ENCODE data around the gene NDUFA7. TPM values are rescaled to one million over a fixed set of nuclear protein-coding genes. Genes with fewer than 3 reads are reported as not detected.

Gene NDUFA7
- total and polyA plus RNA-seq, 2 donors from 2014 or later, result 51.2 to 304 TPM

DNA sequence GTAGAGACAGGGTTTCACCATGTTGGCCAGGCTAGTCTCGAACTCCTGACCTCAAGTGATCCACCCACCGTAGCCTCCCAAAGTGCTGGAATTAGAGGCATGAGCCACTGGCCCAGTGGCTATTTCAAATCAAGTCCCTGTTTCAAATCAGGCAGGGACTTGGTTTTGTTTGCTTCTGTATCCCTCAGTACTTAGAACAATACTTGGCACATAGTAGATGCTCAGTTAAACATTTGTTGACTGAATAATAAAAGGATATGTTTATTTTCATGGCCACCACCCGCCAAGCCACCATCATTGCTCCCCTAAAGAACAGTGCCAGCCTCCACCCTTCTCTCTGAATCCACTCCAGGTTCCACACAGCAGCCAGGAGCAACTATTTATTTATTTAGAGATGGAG, 4.3 kb upstream of the NDUFA7 start:
- TF ChIP-seq, protein P1, sequence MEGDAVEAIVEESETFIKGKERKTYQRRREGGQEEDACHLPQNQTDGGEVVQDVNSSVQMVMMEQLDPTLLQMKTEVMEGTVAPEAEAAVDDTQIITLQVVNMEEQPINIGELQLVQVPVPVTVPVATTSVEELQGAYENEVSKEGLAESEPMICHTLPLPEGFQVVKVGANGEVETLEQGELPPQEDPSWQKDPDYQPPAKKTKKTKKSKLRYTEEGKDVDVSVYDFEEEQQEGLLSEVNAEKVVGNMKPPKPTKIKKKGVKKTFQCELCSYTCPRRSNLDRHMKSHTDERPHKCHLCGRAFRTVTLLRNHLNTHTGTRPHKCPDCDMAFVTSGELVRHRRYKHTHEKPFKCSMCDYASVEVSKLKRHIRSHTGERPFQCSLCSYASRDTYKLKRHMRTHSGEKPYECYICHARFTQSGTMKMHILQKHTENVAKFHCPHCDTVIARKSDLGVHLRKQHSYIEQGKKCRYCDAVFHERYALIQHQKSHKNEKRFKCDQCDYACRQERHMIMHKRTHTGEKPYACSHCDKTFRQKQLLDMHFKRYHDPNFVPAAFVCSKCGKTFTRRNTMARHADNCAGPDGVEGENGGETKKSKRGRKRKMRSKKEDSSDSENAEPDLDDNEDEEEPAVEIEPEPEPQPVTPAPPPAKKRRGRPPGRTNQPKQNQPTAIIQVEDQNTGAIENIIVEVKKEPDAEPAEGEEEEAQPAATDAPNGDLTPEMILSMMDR (IDR thresholded peaks at IDR 0.05; ENCODE audit: borderline replicate concordance, extremely low read depth, insufficient read depth), result no peak
- H3K4me3 ChIP-seq (ENCODE audit: low read length in 3 of 3), result no peak overlapping the region
- FAIRE-seq, result no peak
- no peaks in the 10 kb centered on the region for H3K9me3 ChIP-seq (ENCODE audit: control insufficient read depth in 2 of 3, insufficient read depth in 1 of 3, low read length in 3 of 3)
- no peaks in the 10 kb centered on the region for H3K27me3 ChIP-seq (ENCODE audit: control insufficient read depth, insufficient read depth, low read length)
- H3K36me3 ChIP-seq (ENCODE audit: control insufficient read depth in 2 of 3, insufficient read depth in 3 of 3, low read length in 3 of 3), result peaks cover 2 to 7% (median 6%) of the 10 kb centered on the region in 3 donors
- peaks cover 0 to 13% (median 10%) of the 10 kb centered on the region in 3 donors for H3K4me1 ChIP-seq (ENCODE audit: control insufficient read depth in 2 of 3, insufficient read depth in 2 of 3, low read depth in 1 of 3, low read length in 3 of 3)
- no peak overlapping the region for H3K9ac ChIP-seq (ENCODE audit: low read length in 3 of 3)
- intact Hi-C loops (cut with DNase I), result no loop called here
- no peak for DNase-seq
- H3K27ac ChIP-seq (ENCODE audit: low read depth in 2 of 2, low read length in 2 of 2), result no peak overlapping the region

DNA sequence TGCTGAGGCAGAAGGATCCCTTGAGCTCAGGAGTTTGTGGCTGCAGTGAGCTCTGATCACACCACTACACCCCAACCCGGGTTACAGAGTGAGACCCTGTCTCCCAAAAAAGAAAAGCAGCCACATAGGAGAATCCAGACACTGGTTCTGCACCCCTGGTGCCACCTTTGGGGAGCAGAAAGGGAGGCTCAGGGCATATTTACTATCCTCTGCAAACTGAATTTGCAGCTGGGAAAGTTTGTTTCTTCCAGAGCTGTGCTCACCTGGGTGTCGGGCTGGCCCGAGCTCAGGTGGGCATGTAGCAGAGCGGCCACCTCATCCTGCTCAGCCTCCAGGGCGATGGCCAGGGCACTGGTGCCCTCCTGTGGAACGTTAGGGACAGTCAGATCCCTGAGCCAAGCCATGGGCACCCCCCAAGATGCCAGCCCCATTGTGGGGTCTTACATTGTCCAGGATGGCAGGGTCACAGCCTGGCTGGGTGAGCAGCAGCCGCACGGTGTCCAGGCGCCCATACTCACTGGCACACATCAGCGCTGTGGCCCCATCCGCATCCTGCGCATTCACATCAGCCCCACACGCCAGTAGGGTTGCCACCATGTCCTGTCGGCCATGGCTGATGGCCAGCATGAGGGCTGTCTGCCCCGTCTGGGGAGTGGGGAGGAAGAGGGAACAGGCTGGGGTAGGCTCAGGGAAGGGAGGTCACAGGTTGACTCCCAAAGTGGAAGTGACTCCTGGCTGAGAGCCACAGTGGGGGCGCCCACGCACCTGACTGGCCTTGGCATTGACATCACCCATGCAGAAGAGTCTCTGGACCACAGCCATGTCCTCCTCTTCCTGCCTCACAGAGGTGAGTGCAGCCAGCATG, 3.2 kb upstream of the NDUFA7 start:
- FAIRE-seq, result no peak
- DNase-seq, result no peak
- TF ChIP-seq, protein P1 (IDR thresholded peaks at IDR 0.05; ENCODE audit: borderline replicate concordance, extremely low read depth, insufficient read depth), result peak; percentile 13
- H3K27me3 ChIP-seq (ENCODE audit: control insufficient read depth, insufficient read depth, low read length), result no peaks in the 10 kb centered on the region
- H3K4me3 ChIP-seq (ENCODE audit: low read length in 3 of 3), result no peak overlapping the region
- intact Hi-C loops (cut with DNase I), result no loop called here
- H3K27ac ChIP-seq (ENCODE audit: low read depth in 2 of 2, low read length in 2 of 2), result no peak overlapping the region
- H3K4me1 ChIP-seq (ENCODE audit: control insufficient read depth in 2 of 3, insufficient read depth in 2 of 3, low read depth in 1 of 3, low read length in 3 of 3), result peaks cover 3 to 22% (median 10%) of the 10 kb centered on the region in 3 donors
- H3K36me3 ChIP-seq (ENCODE audit: control insufficient read depth in 2 of 3, insufficient read depth in 3 of 3, low read length in 3 of 3), result peaks cover 2 to 7% (median 6%) of the 10 kb centered on the region in 3 donors
- H3K9ac ChIP-seq (ENCODE audit: low read length in 3 of 3), result no peak overlapping the region
- no peaks in the 10 kb centered on the region for H3K9me3 ChIP-seq (ENCODE audit: control insufficient read depth in 2 of 3, insufficient read depth in 1 of 3, low read length in 3 of 3)

DNA sequence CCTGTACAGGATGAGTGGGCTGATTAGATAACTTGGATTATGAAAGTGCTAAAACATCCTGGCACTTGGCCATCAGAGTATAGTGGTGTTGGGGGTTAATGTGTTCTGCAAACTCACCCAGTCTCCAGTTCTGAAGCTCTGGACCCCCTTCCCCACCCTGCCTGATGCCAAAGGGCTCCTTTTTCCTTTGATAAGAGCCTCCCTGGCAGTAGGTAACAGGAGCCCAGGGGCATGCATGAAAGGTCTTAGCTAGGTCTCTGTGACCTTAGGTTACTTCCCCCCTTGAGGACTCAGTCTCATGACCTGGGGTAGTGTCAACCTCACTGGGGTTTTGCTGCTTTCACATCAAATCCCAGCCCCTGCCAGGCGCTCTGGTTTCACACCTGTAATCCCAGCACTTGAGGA, 2.6 kb upstream of the NDUFA7 start:
- Histone ChIP-seq H3K27ac (ENCODE audit: low read depth in 2 of 2, low read length in 2 of 2) (no peak overlapping the region), H3K4me1 (ENCODE audit: control insufficient read depth in 2 of 3, insufficient read depth in 2 of 3, low read depth in 1 of 3, low read length in 3 of 3) (peaks cover 3 to 22% (median 10%) of the 10 kb centered on the region in 3 donors), H3K27me3 (ENCODE audit: control insufficient read depth, insufficient read depth, low read length) (no peaks in the 10 kb centered on the region), H3K9me3 (ENCODE audit: control insufficient read depth in 2 of 3, insufficient read depth in 1 of 3, low read length in 3 of 3) (no peaks in the 10 kb centered on the region), H3K9ac (ENCODE audit: low read length in 3 of 3) (no peak overlapping the region), H3K36me3 (ENCODE audit: control insufficient read depth in 2 of 3, insufficient read depth in 3 of 3, low read length in 3 of 3) (peaks cover 2 to 7% (median 6%) of the 10 kb centered on the region in 3 donors), H3K4me3 (ENCODE audit: low read length in 3 of 3) (no peak overlapping the region)
- FAIRE-seq (no peak), DNase-seq (no peak)
- TF ChIP-seq, protein P1 (IDR thresholded peaks at IDR 0.05; ENCODE audit: borderline replicate concordance, extremely low read depth, insufficient read depth), result no peak
- intact Hi-C loops (cut with DNase I), result no loop called here
